SH-SY5Y (cell line): Measurements from ENCODE around the gene LTBP3.

Experiments used
- GATA2 ChIP-seq: IDR thresholded peaks from 2 replicates; pipeline ENCODE4 v1.6.1; 2011; ENCODE audit warnings: mild to moderate bottlenecking, low read depth, low read length
- GATA3 ChIP-seq: IDR thresholded peaks from 2 replicates; pipeline ENCODE4 v1.6.1; 2011; ENCODE audit warnings: low read depth, mild to moderate bottlenecking, low read length, moderate library complexity

DNA sequence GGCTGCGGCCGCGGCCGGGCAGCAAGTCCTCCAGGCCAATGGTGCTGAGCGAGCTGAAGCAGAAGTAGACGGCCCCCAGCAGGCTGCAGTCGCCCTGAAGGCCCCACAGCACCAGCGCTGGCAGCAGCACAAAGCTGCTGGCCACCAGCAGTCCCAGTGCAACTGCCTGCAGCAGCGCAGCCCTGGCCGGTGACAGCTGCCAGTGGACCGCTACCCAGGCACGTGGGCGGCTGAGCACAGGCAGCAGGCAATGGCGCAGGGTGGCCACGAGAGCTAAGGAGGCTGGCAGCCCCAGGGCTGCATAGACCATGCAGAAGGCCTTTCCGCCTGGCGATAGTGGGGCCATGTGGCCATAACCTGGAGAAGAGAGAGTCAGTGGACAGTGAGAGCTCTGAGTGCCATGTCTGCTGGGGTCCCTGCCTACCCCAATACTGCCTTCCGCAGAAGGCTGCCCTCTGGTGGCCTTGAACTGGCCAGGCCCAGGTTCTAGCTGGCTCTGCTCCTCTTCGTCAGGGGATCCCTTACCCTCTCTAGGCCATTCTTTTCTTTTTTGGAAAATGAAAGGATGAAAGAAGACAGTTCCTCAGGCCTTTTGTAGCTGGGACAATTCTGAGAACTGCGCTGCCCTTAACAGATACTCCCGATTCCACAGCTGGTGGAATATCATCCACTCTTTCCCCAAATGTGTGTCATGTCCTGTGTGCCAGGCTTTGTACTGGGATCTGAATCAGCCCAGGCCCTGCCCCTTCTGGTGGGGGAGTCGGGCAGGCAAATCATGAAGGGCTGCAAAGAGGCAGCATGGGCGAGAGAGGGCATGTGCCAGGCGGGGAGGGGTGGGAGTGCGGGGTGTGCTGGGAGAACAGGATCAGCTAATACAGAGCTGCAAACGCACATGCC lies 35.6 kb upstream of the LTBP3 start:
- TF ChIP-seq GATA3 = no peak
- TF ChIP-seq GATA2 = no peak
